Body of pancreas (tissue), 4 donors: ENCODE measurements around the gene GRIK3.

Experiments
- POLR2A ChIP-seq, 3 donors: fragments of 450-650 bp; IDR thresholded peaks; one replicate each; pipeline ENCODE4 v1.6.1; 2016; ENCODE audit warnings: antibody characterized with exemption in 3 of 3, mild to moderate bottlenecking in 2 of 3
- TF ChIP-seq, protein P1 (sequence below), 7 experiments: fragments of 450-650 bp in 4 of 7; fragments of 200-600 bp in 3 of 7; sonication (generic) in 3 of 7; IDR thresholded peaks; one replicate each; pipeline ENCODE4 v1.5.1; 2016 to 2019; ENCODE audit warnings: antibody characterized with exemption in 7 of 7

DNA sequence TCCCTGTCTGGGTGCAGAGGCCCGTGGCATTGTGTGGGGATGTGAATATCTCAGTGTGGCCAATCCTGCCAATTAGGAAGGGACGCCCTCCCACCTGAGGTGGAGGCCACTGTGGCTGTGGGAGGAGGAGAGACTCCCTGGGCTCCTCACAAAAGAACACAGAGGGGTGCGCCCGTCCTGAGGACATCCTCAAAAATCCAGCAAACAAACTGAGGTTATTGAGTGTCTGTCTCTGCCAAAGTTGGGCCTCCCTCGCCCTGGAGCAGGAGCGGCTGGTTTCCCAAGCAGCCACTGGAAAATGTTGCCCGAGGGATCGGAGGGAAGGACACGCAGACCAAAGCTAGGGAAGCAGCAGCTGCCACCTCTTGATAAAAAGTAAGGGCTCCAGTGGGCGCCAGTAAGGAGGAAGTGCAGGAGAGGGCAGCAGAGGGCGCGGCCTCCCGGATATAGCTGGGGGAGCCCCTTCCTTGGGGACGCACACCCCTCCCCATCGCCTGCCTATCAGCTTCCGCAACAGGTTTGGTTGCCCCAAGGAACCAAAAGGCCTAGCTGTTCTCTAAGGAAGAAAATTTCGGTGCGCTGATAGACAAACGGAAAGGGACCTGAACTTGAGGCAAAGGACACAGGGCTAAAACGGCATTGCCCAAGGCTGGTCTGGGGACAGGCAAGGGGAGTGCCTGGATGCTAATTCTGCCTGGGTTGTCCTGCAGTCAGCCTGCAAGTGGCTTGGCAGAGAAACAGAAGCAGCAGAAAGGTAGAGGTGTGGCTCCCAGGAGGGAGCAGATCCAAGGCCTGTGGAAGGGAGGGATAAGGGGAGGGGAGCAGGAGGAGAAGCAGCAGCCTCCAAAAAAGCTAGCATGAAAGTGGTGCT, 1.7 kb upstream of the GRIK3 start:
- TF ChIP-seq POLR2A (IDR thresholded peaks at IDR 0.05), result no peak
- TF ChIP-seq, protein P1, sequence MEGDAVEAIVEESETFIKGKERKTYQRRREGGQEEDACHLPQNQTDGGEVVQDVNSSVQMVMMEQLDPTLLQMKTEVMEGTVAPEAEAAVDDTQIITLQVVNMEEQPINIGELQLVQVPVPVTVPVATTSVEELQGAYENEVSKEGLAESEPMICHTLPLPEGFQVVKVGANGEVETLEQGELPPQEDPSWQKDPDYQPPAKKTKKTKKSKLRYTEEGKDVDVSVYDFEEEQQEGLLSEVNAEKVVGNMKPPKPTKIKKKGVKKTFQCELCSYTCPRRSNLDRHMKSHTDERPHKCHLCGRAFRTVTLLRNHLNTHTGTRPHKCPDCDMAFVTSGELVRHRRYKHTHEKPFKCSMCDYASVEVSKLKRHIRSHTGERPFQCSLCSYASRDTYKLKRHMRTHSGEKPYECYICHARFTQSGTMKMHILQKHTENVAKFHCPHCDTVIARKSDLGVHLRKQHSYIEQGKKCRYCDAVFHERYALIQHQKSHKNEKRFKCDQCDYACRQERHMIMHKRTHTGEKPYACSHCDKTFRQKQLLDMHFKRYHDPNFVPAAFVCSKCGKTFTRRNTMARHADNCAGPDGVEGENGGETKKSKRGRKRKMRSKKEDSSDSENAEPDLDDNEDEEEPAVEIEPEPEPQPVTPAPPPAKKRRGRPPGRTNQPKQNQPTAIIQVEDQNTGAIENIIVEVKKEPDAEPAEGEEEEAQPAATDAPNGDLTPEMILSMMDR (IDR thresholded peaks at IDR 0.05), result no peak
